Glomerular visceral epithelial cell (primary cell): ENCODE data around the gene KLHL15.

Source experiments
- DNase-seq: peaks from one replicate; pipeline ENCODE4 v3.0.0-alpha.2; 2016; ENCODE audit errors: extremely low spot score

KLHL15 gene

DNA sequence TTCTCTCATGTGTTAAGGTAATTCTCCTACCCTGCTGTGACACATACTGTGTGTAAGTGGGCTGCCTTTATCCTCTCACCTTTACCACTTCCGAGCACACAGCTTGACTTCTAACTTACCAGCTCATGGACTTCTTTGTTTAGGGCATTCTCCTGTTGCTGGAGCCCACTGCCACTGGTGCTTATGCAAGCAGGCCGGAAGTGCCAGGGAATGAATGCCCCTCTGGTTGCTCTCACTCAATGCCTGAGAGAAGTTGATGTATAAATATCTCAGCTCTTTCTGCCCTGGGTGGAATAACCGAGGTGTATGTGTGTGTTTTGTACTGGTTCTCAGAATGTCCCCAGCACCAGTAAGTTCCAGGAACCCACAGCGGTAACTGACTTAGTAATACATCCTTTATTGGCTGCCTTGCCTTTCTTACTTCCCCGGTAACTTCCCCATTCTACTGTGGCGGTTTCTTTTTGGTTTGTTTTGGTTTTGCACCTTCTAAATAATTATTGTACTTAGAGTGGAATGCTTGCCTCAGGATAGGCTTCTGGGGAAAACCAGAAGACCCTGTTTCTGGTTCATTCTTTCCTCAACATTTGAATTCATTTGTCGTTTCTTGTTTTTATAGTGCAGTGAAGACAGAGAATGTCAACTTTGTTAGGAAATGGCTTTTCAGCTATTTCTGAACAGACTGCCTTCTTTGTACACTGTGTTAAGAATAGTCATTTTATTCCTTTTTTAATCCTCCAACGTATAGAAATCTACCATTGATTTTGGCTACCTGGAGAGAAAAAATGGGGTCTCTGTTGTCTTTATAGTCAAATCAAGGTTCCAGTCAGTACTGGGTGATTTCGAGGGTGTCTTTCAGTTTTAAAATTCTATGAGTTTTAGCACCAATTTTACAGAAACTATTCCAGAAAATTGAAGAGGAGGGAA lies 73.7 kb downstream of the KLHL15 start:
- no peak for DNase-seq

DNA sequence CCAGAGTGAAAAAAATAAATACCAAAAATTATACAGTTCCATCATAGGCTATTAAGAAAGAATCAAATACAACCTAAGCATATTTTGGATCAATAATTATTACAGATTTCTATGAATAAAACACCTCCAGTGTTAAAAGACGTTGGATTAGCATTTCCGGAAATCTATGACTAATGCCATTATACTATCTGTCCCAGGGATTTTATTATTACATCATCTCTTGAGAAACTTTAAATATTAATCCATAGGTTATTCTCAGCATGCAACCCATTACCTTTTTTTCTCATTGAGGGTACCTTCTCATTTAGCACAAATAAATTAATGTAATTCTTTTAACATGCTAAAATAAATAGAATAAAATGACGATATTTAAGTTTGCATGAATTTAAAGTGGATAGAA lies 74.6 kb downstream of the KLHL15 start:
- no peak for DNase-seq

DNA sequence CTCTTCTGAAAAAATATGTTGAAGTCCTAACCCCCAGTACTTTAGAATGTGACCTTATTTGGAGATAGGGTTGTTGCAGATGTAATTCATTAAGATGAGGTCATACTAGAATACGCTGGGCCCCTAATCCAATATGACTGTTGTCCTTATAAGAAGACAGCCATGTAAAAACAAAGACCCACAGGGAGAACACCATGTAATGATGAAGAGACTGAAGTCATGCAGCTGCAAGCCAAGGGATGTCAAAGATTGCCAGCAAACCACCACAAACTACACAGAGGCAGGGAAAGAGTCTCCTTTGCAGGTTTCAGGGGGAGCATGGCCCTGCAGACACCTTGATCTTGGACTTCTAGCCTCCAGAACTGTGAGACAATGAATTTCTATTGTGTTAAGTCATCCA lies 81.8 kb downstream of the KLHL15 start:
- no peak for DNase-seq

DNA sequence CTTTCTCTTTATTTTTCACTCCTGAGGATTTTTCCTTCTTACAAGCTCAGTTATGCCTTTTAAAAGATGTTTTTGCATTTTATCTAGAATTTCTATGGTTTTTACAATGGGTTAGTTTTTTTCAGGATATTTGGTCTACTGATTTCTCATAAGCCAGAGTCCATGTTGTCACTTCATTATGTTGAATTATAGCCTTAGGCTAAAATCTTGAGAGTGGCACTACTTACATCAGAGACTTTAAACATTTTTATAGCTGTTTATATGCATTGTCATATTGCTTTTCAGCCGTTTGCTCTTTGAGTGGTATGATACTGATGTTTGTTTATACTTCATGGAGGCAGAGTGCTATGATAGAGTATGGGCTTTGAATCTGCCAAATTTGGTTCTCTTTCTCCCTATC lies 82.8 kb downstream of the KLHL15 start:
- DNase-seq = no peak

DNA sequence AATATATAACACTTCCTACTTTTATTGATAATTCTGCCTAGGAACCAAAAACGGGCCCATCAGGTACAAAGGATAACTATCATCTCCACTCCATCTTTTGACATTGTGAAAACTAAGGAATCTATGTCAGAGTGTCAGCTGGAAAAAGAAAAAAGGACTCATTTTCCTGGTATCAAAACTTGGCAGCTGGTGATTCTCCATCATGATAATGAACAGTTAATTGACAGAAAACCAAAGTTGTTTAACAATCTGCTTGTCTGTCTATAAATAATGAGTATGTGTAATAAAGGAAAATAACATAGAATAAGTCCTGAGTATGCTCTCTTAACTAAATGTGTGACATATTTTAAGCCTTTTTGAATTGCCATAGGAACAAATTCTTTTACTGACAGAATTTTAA lies 87.8 kb downstream of the KLHL15 start:
- no peak for DNase-seq

DNA sequence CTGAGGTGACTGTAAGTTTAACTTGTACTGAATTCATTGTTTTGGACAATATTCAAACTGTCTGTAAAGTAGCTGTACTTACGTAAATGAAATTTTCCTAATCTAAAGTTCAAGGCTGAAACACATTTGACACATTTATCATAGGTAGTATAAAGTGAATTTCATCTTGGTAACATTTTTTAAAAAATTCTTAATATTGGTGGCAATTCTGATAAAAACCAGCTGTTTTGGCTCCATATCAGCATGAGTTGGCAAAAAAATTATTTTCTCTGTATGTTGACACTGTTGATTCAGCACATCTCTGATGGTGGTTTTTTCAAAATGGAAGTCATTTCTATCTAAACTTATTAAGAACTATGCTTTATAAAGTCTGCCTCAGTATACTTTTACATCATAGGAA lies 88.3 kb downstream of the KLHL15 start:
- DNase-seq = no peak

DNA sequence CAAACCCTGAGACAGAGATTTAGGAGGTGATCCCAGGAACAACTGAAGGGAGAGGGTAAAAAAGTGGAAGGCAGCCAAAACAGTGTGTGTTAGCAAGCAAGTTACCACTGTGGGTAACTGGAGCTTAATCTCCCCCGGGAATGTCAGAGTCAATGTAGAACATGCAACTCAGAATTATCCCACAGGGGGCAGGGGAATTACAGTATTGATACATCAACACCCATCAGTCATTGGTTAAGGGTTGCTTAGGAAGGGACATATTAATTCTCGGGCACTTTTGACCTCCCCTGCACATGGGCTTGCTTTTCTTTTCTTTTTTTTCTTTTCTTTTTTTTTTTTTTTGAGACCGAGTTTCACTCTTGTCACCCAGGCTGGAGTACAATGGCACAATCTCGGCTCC lies 89.9 kb downstream of the KLHL15 start:
- DNase-seq = no peak

DNA sequence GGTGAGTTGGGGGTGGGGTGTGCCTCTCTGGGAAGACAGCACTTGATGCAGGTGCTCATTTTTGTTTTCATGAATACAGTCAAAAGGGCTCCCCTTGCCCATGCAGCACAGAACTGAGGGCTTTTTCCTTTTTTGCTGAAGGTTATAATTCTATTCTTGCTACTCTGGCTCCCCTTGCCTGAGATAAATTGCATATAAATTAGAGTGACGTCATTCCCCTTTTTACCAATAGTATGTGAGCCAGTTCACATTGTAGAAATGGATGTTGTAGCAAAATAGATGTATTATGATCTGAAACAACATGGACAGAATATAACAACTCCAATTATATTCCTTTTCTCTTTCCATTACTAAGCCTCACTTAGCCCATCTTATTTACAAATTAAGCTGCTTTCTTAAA lies 90.8 kb downstream of the KLHL15 start:
- DNase-seq = no peak

DNA sequence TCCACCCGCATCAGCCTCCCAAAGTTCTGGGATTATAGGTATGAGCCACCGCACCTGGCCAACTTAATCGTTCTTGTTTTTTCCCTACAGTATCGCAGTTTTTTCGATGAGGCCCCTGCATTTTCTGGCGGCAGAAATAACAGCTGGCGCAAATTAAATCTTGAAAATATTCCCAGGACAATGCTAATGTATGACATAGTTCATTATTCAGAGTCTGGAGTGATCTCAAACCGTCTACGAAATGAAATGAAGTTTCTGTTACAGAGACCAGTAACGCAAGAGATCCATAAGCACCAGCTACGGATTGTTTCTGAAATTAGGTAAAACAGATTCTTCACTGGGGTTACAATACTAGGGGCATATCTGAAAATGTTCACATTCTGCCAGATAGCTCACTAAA lies 91.9 kb downstream of the KLHL15 start:
- DNase-seq = no peak
